Endothelial cell (in vitro differentiated cells): ENCODE measurements around the gene TBXA2R. TPM values are rescaled to one million over a fixed set of nuclear protein-coding genes. Genes with fewer than 3 reads are reported as not detected.
A peak's percentile ranks its signal among the peaks of the same experiment; 100 is the strongest.

Experiments used
- DNase-seq: peaks from one replicate; pipeline ENCODE4 v3.0.0; 2021; ENCODE audit warnings: low spot score
- H3K27ac Mint-ChIP-seq: one replicate; pipeline ENCODE4 v1.8.0; 2021; ENCODE audit warnings: mixed read lengths, inconsistent platforms; ENCODE audit not compliant: unreplicated experiment
- H3K27me3 Mint-ChIP-seq: one replicate; pipeline ENCODE4 v1.8.0; 2021; ENCODE audit warnings: mild to moderate bottlenecking, moderate library complexity, mixed read lengths, inconsistent platforms; ENCODE audit not compliant: unreplicated experiment
- H3K36me3 Mint-ChIP-seq: one replicate; pipeline ENCODE4 v1.8.0; 2021; ENCODE audit warnings: mild to moderate bottlenecking, low read depth, mixed read lengths, inconsistent platforms; ENCODE audit not compliant: unreplicated experiment
- H3K4me1 Mint-ChIP-seq: one replicate; pipeline ENCODE4 v1.8.0; 2021; ENCODE audit warnings: mild to moderate bottlenecking, mixed read lengths, inconsistent platforms; ENCODE audit not compliant: unreplicated experiment
- H3K4me3 Mint-ChIP-seq: one replicate; pipeline ENCODE4 v1.8.0; 2021; ENCODE audit warnings: mild to moderate bottlenecking, mixed read lengths, inconsistent platforms; ENCODE audit not compliant: unreplicated experiment
- H3K9me3 Mint-ChIP-seq: one replicate; pipeline ENCODE4 v1.8.0; 2021; ENCODE audit warnings: mixed read lengths, inconsistent platforms; ENCODE audit not compliant: unreplicated experiment
- CTCF ChIP-seq: fragments of 200-600 bp; sonication (generic); IDR thresholded peaks from one replicate; pipeline ENCODE4 v1.5.0; 2021; ENCODE audit warnings: antibody characterized with exemption; ENCODE audit not compliant: unreplicated experiment
- total RNA-seq: library from RNA; stranded (reverse); fragmentation: NEBNext Ultra II Directional; extraction: Animal tissue kit (Norgen Biotek cat#: 25700); gene quantifications from one replicate; pipeline ENCODE4 v1.2.1, GENCODE V29; 2021; ENCODE audit not compliant: unreplicated experiment

TBXA2R gene
- total RNA-seq, 1 donor from 2014 or later, result 7.3 TPM

- H3K27ac Mint-ChIP-seq, result no peak overlapping the region
- H3K36me3 Mint-ChIP-seq, result peaks cover 5% of the 10 kb centered on the region
- H3K4me3 Mint-ChIP-seq, result no peak overlapping the region
- H3K9me3 Mint-ChIP-seq, result no peaks in the 10 kb centered on the region
- TF ChIP-seq CTCF, result no peak
- DNase-seq, result no peak
- H3K4me1 Mint-ChIP-seq, result peaks cover 11% of the 10 kb centered on the region
- peaks cover 9% of the 10 kb centered on the region for H3K27me3 Mint-ChIP-seq
These were observed 5.7 kb upstream of the TBXA2R start for GRCh38 chr19:3612330-3612729.

GRCh38 chr19:3611841-3612240, 5.2 kb upstream of the TBXA2R start:
- H3K36me3 Mint-ChIP-seq, result peaks cover 5% of the 10 kb centered on the region
- no peak overlapping the region for H3K27ac Mint-ChIP-seq
- peaks cover 10% of the 10 kb centered on the region for H3K27me3 Mint-ChIP-seq
- H3K4me1 Mint-ChIP-seq, result peaks cover 11% of the 10 kb centered on the region
- no peak overlapping the region for H3K4me3 Mint-ChIP-seq
- no peak for TF ChIP-seq CTCF
- H3K9me3 Mint-ChIP-seq, result no peaks in the 10 kb centered on the region
- DNase-seq, result no peak

- TF ChIP-seq CTCF, result no peak
- H3K36me3 Mint-ChIP-seq, result peaks cover 5% of the 10 kb centered on the region
- peak overlapping the region; percentile 20 for H3K27ac Mint-ChIP-seq
- H3K9me3 Mint-ChIP-seq, result no peaks in the 10 kb centered on the region
- peaks cover 10% of the 10 kb centered on the region for H3K27me3 Mint-ChIP-seq
- H3K4me3 Mint-ChIP-seq, result no peak overlapping the region
- H3K4me1 Mint-ChIP-seq, result peaks cover 11% of the 10 kb centered on the region
- DNase-seq, result no peak
These were observed 4.4 kb upstream of the TBXA2R start for GRCh38 chr19:3610745-3611717.

GRCh38 chr19:3609779-3610719, 3.4 kb upstream of the TBXA2R start:
- Mint-ChIP-seq H3K27ac (peak overlapping the region; percentile 20), H3K4me3 (no peak overlapping the region), H3K27me3 (peaks cover 10% of the 10 kb centered on the region)

More at GRCh38 chr19:3609779-3610719, 3.4 kb upstream of the TBXA2R start:
- H3K4me1 Mint-ChIP-seq, result peaks cover 11% of the 10 kb centered on the region
- no peak for TF ChIP-seq CTCF
- peaks cover 5% of the 10 kb centered on the region for H3K36me3 Mint-ChIP-seq
- no peak for DNase-seq
- no peaks in the 10 kb centered on the region for H3K9me3 Mint-ChIP-seq
